Ascending aorta (tissue), 2 donors: ENCODE data around the gene LAMA2. TPM values are rescaled to one million over a fixed set of nuclear protein-coding genes. Genes with fewer than 3 reads are reported as not detected.

Experiments
- DNase-seq, 2 donors: peaks; one replicate each; pipeline ENCODE4 v3.0.0-alpha.2; 2019; ENCODE audit warnings: low spot score in 2 of 2
- H3K27ac ChIP-seq, 2 donors: fragments of 200-600 bp; sonication (generic); one replicate each; pipeline ENCODE4 v1.5.1; 2016 to 2017; ENCODE audit warnings: mild to moderate bottlenecking in 1 of 2
- H3K27me3 ChIP-seq: fragments of 200-600 bp; sonication (generic); one replicate; pipeline ENCODE4 v1.5.1; 2017
- H3K36me3 ChIP-seq, 2 donors: fragments of 200-600 bp; sonication (generic); one replicate each; pipeline ENCODE4 v1.5.1; 2016
- H3K4me1 ChIP-seq, 2 donors: fragments of 200-600 bp; sonication (generic); one replicate each; pipeline ENCODE4 v1.5.1; 2016 to 2017; ENCODE audit warnings: mild to moderate bottlenecking in 1 of 2
- H3K4me3 ChIP-seq, 2 donors: fragments of 200-600 bp; sonication (generic); one replicate each; pipeline ENCODE4 v1.5.1; 2016 to 2017; ENCODE audit warnings: mild to moderate bottlenecking in 1 of 2
- H3K9me3 ChIP-seq, 2 donors: fragments of 200-600 bp; sonication (generic); one replicate each; pipeline ENCODE4 v1.5.1; 2016
- CTCF ChIP-seq, 3 experiments: fragments of 200-600 bp in 2 of 3; fragments of 450-650 bp in 1 of 3; sonication (generic) in 2 of 3; IDR thresholded peaks; one replicate each; pipeline ENCODE4 v1.5.1; 2016 to 2019; ENCODE audit warnings: antibody characterized with exemption in 3 of 3, mild to moderate bottlenecking in 1 of 3, moderate library complexity in 1 of 3
- intact Hi-C: fragments of 100-400 bp; cut with DNase I; formaldehyde crosslinking; loops from one replicate; pipeline ENCODE4 v1.15.1; 2023
- total RNA-seq: library from RNA; depleted of rRNA; stranded (reverse); fragments of >200 nt; gene quantifications from one replicate; pipeline ENCODE4 v1.1.0, GENCODE V29; 2016

Gene LAMA2
- total RNA-seq, 1 donor from 2014 or later, result 45.2 TPM

GRCh38 chr6:129504456-129504855 lies 621.5 kb downstream of the LAMA2 start:
- intact Hi-C loops, result no loop called here
- TF ChIP-seq CTCF (IDR thresholded peaks at IDR 0.05), result no peak

GRCh38 chr6:129507059-129507807 lies 624.3 kb downstream of the LAMA2 start:
- Histone ChIP-seq H3K4me3 (no peak overlapping the region), H3K27me3 (no peaks in the 10 kb centered on the region), H3K27ac (no peak overlapping the region), H3K9me3 (no peaks in the 10 kb centered on the region), H3K4me1 (no peaks in the 10 kb centered on the region), H3K36me3 (no peaks in the 10 kb centered on the region)
- DNase-seq, result no peak
- intact Hi-C loops, result no loop called here
- no peak for TF ChIP-seq CTCF (IDR thresholded peaks at IDR 0.05)

More at GRCh38 chr6:129504456-129504855, 621.5 kb downstream of the LAMA2 start:
- no peak for DNase-seq
- Histone ChIP-seq H3K9me3 (no peaks in the 10 kb centered on the region), H3K27me3 (no peaks in the 10 kb centered on the region), H3K4me3 (no peak overlapping the region), H3K4me1 (no peaks in the 10 kb centered on the region), H3K27ac (no peak overlapping the region), H3K36me3 (no peaks in the 10 kb centered on the region)

GRCh38 chr6:129507846-129508245 lies 624.9 kb downstream of the LAMA2 start:
- intact Hi-C loops, result no loop called here
- H3K4me3 ChIP-seq, result no peak overlapping the region
- TF ChIP-seq CTCF (IDR thresholded peaks at IDR 0.05), result no peak
- H3K36me3 ChIP-seq, result no peaks in the 10 kb centered on the region
- no peaks in the 10 kb centered on the region for H3K27me3 ChIP-seq
- no peaks in the 10 kb centered on the region for H3K4me1 ChIP-seq
- no peaks in the 10 kb centered on the region for H3K9me3 ChIP-seq
- DNase-seq, result no peak
- H3K27ac ChIP-seq, result no peak overlapping the region

- Histone ChIP-seq H3K4me3 (no peak overlapping the region), H3K27me3 (no peaks in the 10 kb centered on the region), H3K36me3 (no peaks in the 10 kb centered on the region), H3K4me1 (no peaks in the 10 kb centered on the region), H3K27ac (no peak overlapping the region), H3K9me3 (no peaks in the 10 kb centered on the region)
- no peak for DNase-seq
- TF ChIP-seq CTCF (IDR thresholded peaks at IDR 0.05), result no peak
- intact Hi-C loops, result no loop called here
Measured at GRCh38 chr6:129508477-129509145, 625.7 kb downstream of the LAMA2 start.

GRCh38 chr6:129510950-129511349 lies 628.0 kb downstream of the LAMA2 start:
- no peak overlapping the region for H3K27ac ChIP-seq
- no peak for TF ChIP-seq CTCF (IDR thresholded peaks at IDR 0.05)
- no peak for DNase-seq
- no peaks in the 10 kb centered on the region for H3K4me1 ChIP-seq
- H3K4me3 ChIP-seq, result no peak overlapping the region
- intact Hi-C loops, result no loop called here
- no peaks in the 10 kb centered on the region for H3K27me3 ChIP-seq
- H3K9me3 ChIP-seq, result no peaks in the 10 kb centered on the region
- H3K36me3 ChIP-seq, result peaks cover 0 to 4% of the 10 kb centered on the region in 2 donors
